Effector CD4-positive, alpha-beta T cell (primary cell): ENCODE measurements around the gene ANAPC4.

ENCODE experiments used
- DNase-seq: peaks from one replicate; pipeline ENCODE4 v3.0.0-alpha.2; 2020

The ANAPC4 gene

GRCh38 chr4:25439918-25440477, 62.9 kb downstream of the ANAPC4 start:
- DNase-seq: peak; percentile 17

- no peak for DNase-seq
Measured at GRCh38 chr4:25440478-25441030, 63.5 kb downstream of the ANAPC4 start.

- DNase-seq: no peak
Measured at GRCh38 chr4:25441519-25442117, 64.6 kb downstream of the ANAPC4 start.

GRCh38 chr4:25442863-25443307, 65.8 kb downstream of the ANAPC4 start:
- no peak for DNase-seq

- no peak for DNase-seq
Measured at GRCh38 chr4:25443851-25444250, 66.8 kb downstream of the ANAPC4 start.

GRCh38 chr4:25446611-25447010, 69.5 kb downstream of the ANAPC4 start:
- DNase-seq: no peak

- DNase-seq: no peak
Measured at GRCh38 chr4:25448379-25449109, 71.5 kb downstream of the ANAPC4 start.

GRCh38 chr4:25449270-25449669, 72.2 kb downstream of the ANAPC4 start:
- no peak for DNase-seq

GRCh38 chr4:25449688-25450087, 72.6 kb downstream of the ANAPC4 start:
- DNase-seq: no peak

- DNase-seq: no peak
Measured at GRCh38 chr4:25450491-25450901, 73.4 kb downstream of the ANAPC4 start.

- no peak for DNase-seq
Measured at GRCh38 chr4:25451676-25452075, 74.6 kb downstream of the ANAPC4 start.

GRCh38 chr4:25452081-25452480, 75.0 kb downstream of the ANAPC4 start:
- no peak for DNase-seq

GRCh38 chr4:25454476-25454875, 77.4 kb downstream of the ANAPC4 start:
- no peak for DNase-seq

GRCh38 chr4:25457053-25457715, 80.1 kb downstream of the ANAPC4 start:
- DNase-seq: no peak

GRCh38 chr4:25466966-25467697, 90.1 kb downstream of the ANAPC4 start:
- no peak for DNase-seq

- no peak for DNase-seq
Measured at GRCh38 chr4:25467843-25468242, 90.8 kb downstream of the ANAPC4 start.
